CD4-positive, alpha-beta T cell (primary cell): ENCODE data around the gene PADI3. TPM values are rescaled to one million over a fixed set of nuclear protein-coding genes. Genes with fewer than 3 reads are reported as not detected.

Source experiments
- ATAC-seq: fragments of 200-7000 bp; cut with Tn5 transposase; one replicate; pipeline ENCODE4 v1.10.0; 2022; ENCODE audit warnings: mild to moderate bottlenecking; ENCODE audit not compliant: poor library complexity
- CTCF ChIA-PET: fragments of 350-600 bp; sonication (Branson Sonifier 250); formaldehyde crosslinking; loops from one replicate; lab custom pipeline; 2021; ENCODE audit warnings: antibody characterized with exemption, inconsistent platforms; lab: Charles Lee
- POLR2A ChIA-PET: fragments of 350-600 bp; sonication (Branson Sonifier 250); formaldehyde crosslinking; loops from one replicate; lab custom pipeline; 2021; ENCODE audit warnings: antibody characterized with exemption, inconsistent platforms; lab: Charles Lee
- DNase-seq, 14 experiments: peaks; one replicate each; pipeline ENCODE4 v3.0.0-alpha.2; 2013 to 2020; ENCODE audit warnings: mixed read lengths in 2 of 14
- H3K27ac ChIP-seq, 2 donors: one replicate each; pipeline versions ENCODE4 v1.5.1 to v1.7.0; 2013; ENCODE audit warnings: low read length in 2 of 2, low read depth in 1 of 2, mild to moderate bottlenecking in 1 of 2
- H3K27me3 ChIP-seq, 2 experiments: 1 replicate in 1 of 2; 2 replicates in 1 of 2; pipeline versions ENCODE4 v1.6.1 to v1.7.0; 2013; ENCODE audit warnings: low read length in 2 of 2, control low read depth in 1 of 2, mild to moderate bottlenecking in 1 of 2, moderate library complexity in 1 of 2; ENCODE audit not compliant: insufficient read depth in 2 of 2, control insufficient read depth in 1 of 2
- H3K36me3 ChIP-seq: one replicate; pipeline ENCODE4 v1.6.1; 2013; ENCODE audit warnings: low read length, control low read depth; ENCODE audit not compliant: insufficient read depth
- H3K4me1 ChIP-seq: one replicate; pipeline ENCODE4 v1.6.1; 2013; ENCODE audit warnings: low read length, control low read depth; ENCODE audit not compliant: insufficient read depth
- H3K4me3 ChIP-seq: one replicate; pipeline ENCODE4 v1.5.1; 2013; ENCODE audit warnings: mild to moderate bottlenecking, low read length, moderate library complexity
- H3K9me3 ChIP-seq, 2 experiments: 1 replicate in 1 of 2; 2 replicates in 1 of 2; pipeline versions ENCODE4 v1.6.1 to v1.7.0; 2013; ENCODE audit warnings: low read length in 2 of 2, mild to moderate bottlenecking in 2 of 2, control low read depth in 1 of 2, moderate library complexity in 1 of 2; ENCODE audit not compliant: control insufficient read depth in 1 of 2, insufficient read depth in 1 of 2
- H3K27ac Mint-ChIP-seq: one replicate; pipeline ENCODE4 v1.8.0; 2020; ENCODE audit warnings: mixed read lengths
- H3K27me3 Mint-ChIP-seq: one replicate; pipeline ENCODE4 v1.8.0; 2021; ENCODE audit warnings: mixed read lengths
- H3K36me3 Mint-ChIP-seq: one replicate; pipeline ENCODE4 v1.8.0; 2021; ENCODE audit warnings: low read depth, mixed read lengths
- H3K4me1 Mint-ChIP-seq: one replicate; pipeline ENCODE4 v1.8.0; 2021; ENCODE audit warnings: low read depth, mixed read lengths
- H3K4me3 Mint-ChIP-seq: one replicate; pipeline ENCODE4 v1.8.0; 2020; ENCODE audit warnings: mild to moderate bottlenecking, mixed read lengths
- H3K9me3 Mint-ChIP-seq: one replicate; pipeline ENCODE4 v1.8.0; 2020; ENCODE audit warnings: mixed read lengths
- intact Hi-C, 2 experiments: fragments of 100-400 bp; cut with DNase I in 1 of 2; cut with micrococcal nuclease in 1 of 2; formaldehyde crosslinking; loops; one replicate each; pipeline versions ENCODE4 v1.15.1 to v1.9.0; 2023 to 2025; cut with DNase I, micrococcal nuclease
- total RNA-seq, 174 experiments: library from RNA in 2 of 174; stranded (reverse) in 2 of 174; gene quantifications; one replicate each; pipeline ENCODE4 v1.2.3 and lab custom pipeline; 2021 to 2026
- TF ChIP-seq, protein P1 (sequence below): fragments of 200-600 bp; IDR thresholded peaks from one replicate; pipeline ENCODE4 v1.8.0; 2022; ENCODE audit warnings: antibody characterized with exemption, mild to moderate bottlenecking

PADI3 gene
- total RNA-seq, 2 experiments from 2014 or later, result not detected

DNA sequence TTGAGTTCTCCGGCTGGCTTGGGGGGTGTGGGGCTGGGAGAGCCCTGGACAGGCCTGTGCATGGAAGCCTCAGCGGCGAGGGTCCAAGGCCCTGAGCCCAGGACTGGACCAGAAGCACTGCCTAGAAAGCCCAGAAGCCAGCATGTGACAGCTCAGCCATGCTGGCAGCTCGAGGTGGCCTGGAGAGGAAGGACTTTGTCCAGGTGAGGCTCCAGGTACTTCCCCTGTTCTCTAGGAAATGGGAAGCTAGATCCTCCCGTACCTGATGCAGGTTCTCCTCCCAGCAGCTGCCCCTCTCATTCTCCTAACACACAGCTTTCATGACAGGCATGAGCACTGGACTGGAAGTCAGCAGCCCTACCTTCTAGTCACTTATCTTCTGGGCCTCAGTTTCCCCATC is 6.4 kb downstream of the PADI3 start:
- intact Hi-C loops, result no loop called here
- H3K4me1 ChIP-seq, result no peaks in the 10 kb centered on the region

DNA sequence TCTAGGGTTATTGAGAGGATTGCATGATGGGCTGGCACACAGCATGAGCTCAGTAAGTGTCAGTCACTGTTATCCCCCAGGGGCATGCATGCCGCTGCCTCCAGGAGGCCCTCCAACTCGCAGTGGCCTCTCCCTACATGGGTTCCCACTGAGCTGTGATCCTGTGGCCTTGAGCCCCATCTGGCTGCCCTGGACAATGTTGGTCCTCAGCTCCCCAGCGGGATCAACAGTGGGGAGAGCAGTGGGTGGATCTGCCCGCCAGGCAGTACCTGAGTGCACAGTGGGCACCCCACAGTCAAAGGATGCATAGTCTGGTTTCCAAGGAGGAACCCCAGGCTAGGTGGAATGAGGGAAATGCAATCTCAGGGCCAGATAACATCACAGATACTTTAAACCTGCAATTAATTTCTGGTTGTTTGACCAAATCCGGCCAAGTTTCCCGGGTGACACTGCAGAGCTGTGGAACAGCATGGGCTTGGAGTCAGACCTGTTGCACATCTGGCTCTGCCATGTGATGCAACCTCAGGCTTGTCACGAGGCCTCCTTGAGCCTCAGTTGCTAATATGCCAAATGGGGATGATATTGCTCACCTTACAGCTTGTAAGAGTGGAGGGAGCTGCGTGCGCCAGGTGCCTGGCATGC is 9.3 kb downstream of the PADI3 start:
- Histone ChIP-seq H3K27ac (no peak overlapping the region), H3K27me3 (no peaks in the 10 kb centered on the region), H3K4me3 (no peak overlapping the region), H3K4me1 (no peaks in the 10 kb centered on the region), H3K36me3 (no peaks in the 10 kb centered on the region), H3K9me3 (peaks cover 0 to 6% of the 10 kb centered on the region in 2 experiments)
- H3K4me3 Mint-ChIP-seq, result no peak overlapping the region
- CTCF ChIA-PET, result no interaction called here
- H3K36me3 Mint-ChIP-seq, result no peaks in the 10 kb centered on the region
- TF ChIP-seq, protein P1, sequence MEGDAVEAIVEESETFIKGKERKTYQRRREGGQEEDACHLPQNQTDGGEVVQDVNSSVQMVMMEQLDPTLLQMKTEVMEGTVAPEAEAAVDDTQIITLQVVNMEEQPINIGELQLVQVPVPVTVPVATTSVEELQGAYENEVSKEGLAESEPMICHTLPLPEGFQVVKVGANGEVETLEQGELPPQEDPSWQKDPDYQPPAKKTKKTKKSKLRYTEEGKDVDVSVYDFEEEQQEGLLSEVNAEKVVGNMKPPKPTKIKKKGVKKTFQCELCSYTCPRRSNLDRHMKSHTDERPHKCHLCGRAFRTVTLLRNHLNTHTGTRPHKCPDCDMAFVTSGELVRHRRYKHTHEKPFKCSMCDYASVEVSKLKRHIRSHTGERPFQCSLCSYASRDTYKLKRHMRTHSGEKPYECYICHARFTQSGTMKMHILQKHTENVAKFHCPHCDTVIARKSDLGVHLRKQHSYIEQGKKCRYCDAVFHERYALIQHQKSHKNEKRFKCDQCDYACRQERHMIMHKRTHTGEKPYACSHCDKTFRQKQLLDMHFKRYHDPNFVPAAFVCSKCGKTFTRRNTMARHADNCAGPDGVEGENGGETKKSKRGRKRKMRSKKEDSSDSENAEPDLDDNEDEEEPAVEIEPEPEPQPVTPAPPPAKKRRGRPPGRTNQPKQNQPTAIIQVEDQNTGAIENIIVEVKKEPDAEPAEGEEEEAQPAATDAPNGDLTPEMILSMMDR, result no peak
- POLR2A ChIA-PET, result no interaction called here
- DNase-seq (no peak), ATAC-seq (no peak)
- peaks cover 23% of the 10 kb centered on the region for H3K27me3 Mint-ChIP-seq
- H3K4me1 Mint-ChIP-seq, result no peaks in the 10 kb centered on the region
- no peaks in the 10 kb centered on the region for H3K9me3 Mint-ChIP-seq
- intact Hi-C loops, result no loop called here
- no peak overlapping the region for H3K27ac Mint-ChIP-seq

More for the DNA sequence above, 6.4 kb downstream of the PADI3 start:
- ChIA-PET POLR2A (no interaction called here), CTCF (no interaction called here)
- H3K27ac ChIP-seq, result no peak overlapping the region
- Mint-ChIP-seq H3K9me3 (no peaks in the 10 kb centered on the region), H3K27me3 (peaks cover 28% of the 10 kb centered on the region), H3K27ac (no peak overlapping the region), H3K4me1 (no peaks in the 10 kb centered on the region), H3K36me3 (no peaks in the 10 kb centered on the region), H3K4me3 (no peak overlapping the region)
- peaks cover 0 to 1% of the 10 kb centered on the region in 2 experiments for H3K9me3 ChIP-seq
- H3K4me3 ChIP-seq, result no peak overlapping the region
- TF ChIP-seq, protein P1, result no peak
- no peaks in the 10 kb centered on the region for H3K27me3 ChIP-seq
- DNase-seq (no peak), ATAC-seq (no peak)
- H3K36me3 ChIP-seq, result no peaks in the 10 kb centered on the region

- Mint-ChIP-seq H3K9me3 (no peaks in the 10 kb centered on the region), H3K27me3 (peaks cover 23% of the 10 kb centered on the region), H3K27ac (no peak overlapping the region), H3K36me3 (no peaks in the 10 kb centered on the region), H3K4me1 (no peaks in the 10 kb centered on the region), H3K4me3 (no peak overlapping the region)
- H3K4me3 ChIP-seq, result no peak overlapping the region
- H3K27me3 ChIP-seq, result no peaks in the 10 kb centered on the region
- TF ChIP-seq, protein P1, result no peak
- no peaks in the 10 kb centered on the region for H3K4me1 ChIP-seq
- H3K36me3 ChIP-seq, result no peaks in the 10 kb centered on the region
- POLR2A ChIA-PET, result no interaction called here
- intact Hi-C loops, result no loop called here
- peaks cover 0 to 6% of the 10 kb centered on the region in 2 experiments for H3K9me3 ChIP-seq
- DNase-seq (no peak), ATAC-seq (no peak)
- H3K27ac ChIP-seq, result no peak overlapping the region
- CTCF ChIA-PET, result no interaction called here
Observed at GRCh38 chr1:17258758-17259130, 9.8 kb downstream of the PADI3 start.
